Ascending aorta (tissue), 2 donors: ENCODE measurements around the gene PRICKLE3. TPM values are rescaled to one million over a fixed set of nuclear protein-coding genes. Genes with fewer than 3 reads are reported as not detected.

Experiments
- DNase-seq, 2 donors: peaks; one replicate each; pipeline ENCODE4 v3.0.0-alpha.2; 2019; ENCODE audit warnings: low spot score in 2 of 2
- H3K27ac ChIP-seq, 2 donors: fragments of 200-600 bp; sonication (generic); one replicate each; pipeline ENCODE4 v1.5.1; 2016 to 2017; ENCODE audit warnings: mild to moderate bottlenecking in 1 of 2
- H3K27me3 ChIP-seq: fragments of 200-600 bp; sonication (generic); one replicate; pipeline ENCODE4 v1.5.1; 2017
- H3K36me3 ChIP-seq, 2 donors: fragments of 200-600 bp; sonication (generic); one replicate each; pipeline ENCODE4 v1.5.1; 2016
- H3K4me1 ChIP-seq, 2 donors: fragments of 200-600 bp; sonication (generic); one replicate each; pipeline ENCODE4 v1.5.1; 2016 to 2017; ENCODE audit warnings: mild to moderate bottlenecking in 1 of 2
- H3K4me3 ChIP-seq, 2 donors: fragments of 200-600 bp; sonication (generic); one replicate each; pipeline ENCODE4 v1.5.1; 2016 to 2017; ENCODE audit warnings: mild to moderate bottlenecking in 1 of 2
- H3K9me3 ChIP-seq, 2 donors: fragments of 200-600 bp; sonication (generic); one replicate each; pipeline ENCODE4 v1.5.1; 2016
- intact Hi-C: fragments of 100-400 bp; cut with DNase I; formaldehyde crosslinking; loops from one replicate; pipeline ENCODE4 v1.15.1; 2023
- total RNA-seq: library from RNA; depleted of rRNA; stranded (reverse); fragments of >200 nt; gene quantifications from one replicate; pipeline ENCODE4 v1.1.0, GENCODE V29; 2016
- TF ChIP-seq, protein P1 (sequence below), 3 experiments: fragments of 200-600 bp in 2 of 3; fragments of 450-650 bp in 1 of 3; sonication (generic) in 2 of 3; IDR thresholded peaks; one replicate each; pipeline ENCODE4 v1.5.1; 2016 to 2019; ENCODE audit warnings: antibody characterized with exemption in 3 of 3, mild to moderate bottlenecking in 1 of 3, moderate library complexity in 1 of 3

Gene PRICKLE3
- total RNA-seq, 1 donor from 2014 or later: 25.3 TPM

DNA sequence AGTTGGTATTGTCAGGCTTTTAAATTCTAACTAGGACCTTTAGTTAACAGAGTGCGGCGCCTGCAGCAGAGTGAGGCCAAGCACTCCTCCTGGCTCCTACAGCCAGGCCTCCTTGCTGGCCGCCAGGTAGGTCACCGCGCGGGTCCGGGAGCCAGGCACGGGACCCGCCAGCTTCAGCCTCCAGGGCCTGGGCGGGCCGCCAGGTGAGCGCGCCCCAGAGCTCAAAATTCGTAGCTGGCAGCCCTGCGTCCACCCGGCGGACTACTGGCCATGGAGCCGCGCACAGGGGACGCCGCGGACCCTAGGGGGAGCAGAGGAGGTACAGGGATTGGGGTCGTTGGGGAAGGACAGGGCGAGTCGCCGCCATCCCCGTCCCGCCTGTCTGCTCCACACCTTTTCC is 23.6 kb downstream of the PRICKLE3 start, which contains the start of gene MAGIX:
TSS of gene MAGIX (plus strand) at position 139 of the 400 bp plus-strand sequence. CDS start at position 271, 132 bp downstream.
- TF ChIP-seq, protein P1, sequence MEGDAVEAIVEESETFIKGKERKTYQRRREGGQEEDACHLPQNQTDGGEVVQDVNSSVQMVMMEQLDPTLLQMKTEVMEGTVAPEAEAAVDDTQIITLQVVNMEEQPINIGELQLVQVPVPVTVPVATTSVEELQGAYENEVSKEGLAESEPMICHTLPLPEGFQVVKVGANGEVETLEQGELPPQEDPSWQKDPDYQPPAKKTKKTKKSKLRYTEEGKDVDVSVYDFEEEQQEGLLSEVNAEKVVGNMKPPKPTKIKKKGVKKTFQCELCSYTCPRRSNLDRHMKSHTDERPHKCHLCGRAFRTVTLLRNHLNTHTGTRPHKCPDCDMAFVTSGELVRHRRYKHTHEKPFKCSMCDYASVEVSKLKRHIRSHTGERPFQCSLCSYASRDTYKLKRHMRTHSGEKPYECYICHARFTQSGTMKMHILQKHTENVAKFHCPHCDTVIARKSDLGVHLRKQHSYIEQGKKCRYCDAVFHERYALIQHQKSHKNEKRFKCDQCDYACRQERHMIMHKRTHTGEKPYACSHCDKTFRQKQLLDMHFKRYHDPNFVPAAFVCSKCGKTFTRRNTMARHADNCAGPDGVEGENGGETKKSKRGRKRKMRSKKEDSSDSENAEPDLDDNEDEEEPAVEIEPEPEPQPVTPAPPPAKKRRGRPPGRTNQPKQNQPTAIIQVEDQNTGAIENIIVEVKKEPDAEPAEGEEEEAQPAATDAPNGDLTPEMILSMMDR (IDR thresholded peaks at IDR 0.05): no peak
- no peaks in the 10 kb centered on the region for H3K27me3 ChIP-seq
- no peaks in the 10 kb centered on the region for H3K4me1 ChIP-seq
- H3K36me3 ChIP-seq: no peaks in the 10 kb centered on the region
- peak within 1 kb of the TSS; percentile 88 to 91 for H3K27ac ChIP-seq
- no peaks in the 10 kb centered on the region for H3K9me3 ChIP-seq
- intact Hi-C loops: loop anchor here (2.0 to 10.0 kb wide), 2 partner anchors 106 to 248 kb away; partner anchors contain the start of genes PIM2, PPP1R3F and SLC35A2
- DNase-seq: no peak
- peak within 1 kb of the TSS; percentile 30 to 64 for H3K4me3 ChIP-seq

DNA sequence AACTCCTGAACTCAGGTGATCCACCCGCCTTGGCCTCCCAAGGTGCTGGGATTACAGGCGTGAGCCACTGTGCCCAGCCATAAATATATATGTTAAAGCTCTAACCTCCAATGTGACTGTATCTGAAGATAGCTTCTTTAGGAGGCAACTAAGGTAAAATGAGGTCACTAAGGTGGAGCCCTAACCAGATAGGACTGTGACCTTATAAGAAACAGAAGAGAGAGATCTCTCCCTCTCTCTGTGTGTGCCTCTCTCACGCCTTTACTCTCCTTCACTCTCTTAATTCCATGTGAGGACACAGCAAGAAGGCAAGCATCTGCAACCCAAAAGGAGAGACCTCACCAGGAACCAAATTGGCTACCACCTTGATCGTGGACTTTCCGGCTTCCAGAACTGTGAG is 24.5 kb downstream of the PRICKLE3 start:
- Histone ChIP-seq H3K9me3 (no peaks in the 10 kb centered on the region), H3K4me3 (no peak overlapping the region), H3K4me1 (no peaks in the 10 kb centered on the region), H3K36me3 (no peaks in the 10 kb centered on the region), H3K27me3 (no peaks in the 10 kb centered on the region), H3K27ac (no peak overlapping the region)
- DNase-seq: no peak
- intact Hi-C loops: loop anchor here (2.0 to 10.0 kb wide), 2 partner anchors 107 to 247 kb away; partner anchors contain the start of genes PIM2, PPP1R3F and SLC35A2
- TF ChIP-seq, protein P1 (IDR thresholded peaks at IDR 0.05): no peak

DNA sequence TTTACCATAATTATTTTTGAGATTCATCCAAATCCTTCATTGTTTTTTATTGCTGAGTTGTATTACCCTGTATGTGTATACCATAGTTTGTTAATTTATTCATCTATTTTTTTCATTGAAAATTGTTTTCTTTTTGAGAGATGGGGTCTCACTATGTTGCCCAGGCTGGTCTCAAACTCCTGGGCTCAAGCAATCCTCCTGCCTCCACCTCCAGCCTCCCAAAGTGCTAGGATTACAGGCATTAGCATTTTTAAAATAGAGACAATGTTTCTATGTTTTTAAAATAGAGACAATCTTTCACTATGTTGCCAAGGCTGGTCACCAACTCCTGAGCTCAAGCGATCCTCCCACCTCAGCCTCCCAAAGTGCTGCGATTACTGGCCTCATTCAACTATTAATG is 25.3 kb downstream of the PRICKLE3 start:
- no peaks in the 10 kb centered on the region for H3K9me3 ChIP-seq
- no peaks in the 10 kb centered on the region for H3K4me1 ChIP-seq
- H3K4me3 ChIP-seq: no peak overlapping the region
- no peaks in the 10 kb centered on the region for H3K36me3 ChIP-seq
- intact Hi-C loops: loop anchor here (10.0 kb wide), 1 partner anchor 246 kb away; the partner anchor contains the start of genes PIM2 and SLC35A2
- H3K27ac ChIP-seq: no peak overlapping the region
- H3K27me3 ChIP-seq: no peaks in the 10 kb centered on the region
- TF ChIP-seq, protein P1 (IDR thresholded peaks at IDR 0.05): no peak
- no peak for DNase-seq

DNA sequence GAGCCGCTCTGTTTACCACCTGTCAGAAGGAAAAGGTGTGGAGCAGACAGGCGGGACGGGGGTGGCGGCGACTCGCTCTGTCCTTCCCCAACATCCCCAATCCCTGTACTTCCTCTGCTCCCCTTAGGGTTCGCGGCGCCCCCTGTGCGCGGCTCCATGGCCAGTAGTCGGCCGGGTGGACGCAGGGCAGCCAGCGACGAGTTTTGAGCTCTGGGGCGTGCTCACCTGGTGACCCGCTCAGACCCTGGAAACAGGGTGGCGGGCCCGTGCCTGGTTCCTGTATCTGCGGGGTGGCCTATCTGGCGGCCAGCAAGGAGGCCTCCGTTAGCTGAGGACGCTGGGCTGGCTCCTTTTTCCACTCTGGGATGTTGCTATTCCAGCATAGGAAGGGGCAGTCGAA is 29.0 kb downstream of the PRICKLE3 start:
- no peak for DNase-seq
- Histone ChIP-seq H3K9me3 (no peaks in the 10 kb centered on the region), H3K36me3 (no peaks in the 10 kb centered on the region), H3K27me3 (no peaks in the 10 kb centered on the region), H3K4me3 (no peak overlapping the region), H3K4me1 (no peaks in the 10 kb centered on the region), H3K27ac (no peak overlapping the region)
- intact Hi-C loops: loop anchor here (5.0 kb wide), 2 partner anchors 35 to 115 kb away; partner anchors contain the start of genes GPKOW and TFE3
- TF ChIP-seq, protein P1 (IDR thresholded peaks at IDR 0.05): no peak

DNA sequence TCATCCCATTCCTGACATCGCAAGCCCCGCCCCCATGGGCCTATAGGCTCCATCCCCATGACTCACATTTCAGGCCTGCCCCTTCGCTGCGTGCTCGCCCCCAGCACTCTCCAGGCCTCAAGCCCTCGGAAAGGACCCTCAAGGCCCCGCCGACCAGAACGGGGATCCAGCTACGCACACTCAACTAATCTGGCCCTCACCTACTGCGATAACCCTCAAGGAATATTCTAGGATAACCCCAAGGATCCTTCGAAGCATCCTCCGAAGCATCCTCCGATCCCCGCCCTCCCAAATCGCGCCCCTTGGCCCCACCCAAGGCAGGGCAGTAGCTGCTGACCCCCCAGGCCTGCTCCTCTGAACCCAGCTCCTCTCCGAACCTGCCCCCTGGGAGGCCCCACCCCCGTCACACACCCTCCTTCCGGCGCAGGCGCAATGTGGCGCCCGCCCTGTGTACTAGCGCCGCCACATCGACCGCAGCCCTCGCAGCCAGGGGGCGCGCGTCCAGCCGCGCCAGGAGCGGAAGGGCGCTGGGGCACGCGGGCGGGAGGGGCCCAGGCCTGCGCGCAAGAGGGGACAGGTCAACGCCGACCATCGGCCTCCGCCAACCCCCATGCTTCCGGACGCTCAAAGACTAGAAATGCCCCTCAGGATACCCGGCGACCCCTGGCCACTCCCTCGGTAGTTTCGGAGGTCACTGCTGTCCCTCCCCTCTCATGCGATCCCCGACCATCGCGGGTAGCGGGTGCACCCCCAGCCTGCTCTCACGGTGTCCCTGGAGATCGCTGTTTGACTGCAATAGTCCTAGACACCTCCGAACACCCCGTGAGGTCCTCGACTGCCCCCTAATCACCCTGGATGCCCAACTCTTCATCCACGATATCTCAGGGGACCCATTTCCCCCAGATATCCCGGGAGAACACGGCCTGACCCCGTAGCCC is 30.0 kb downstream of the PRICKLE3 start:
- DNase-seq: peak; percentile 76 to 93
- Histone ChIP-seq H3K4me1 (no peaks in the 10 kb centered on the region), H3K36me3 (no peaks in the 10 kb centered on the region), H3K27ac (peak overlapping the region; percentile 95 to 97), H3K4me3 (peak overlapping the region; percentile 50 to 65), H3K27me3 (no peaks in the 10 kb centered on the region), H3K9me3 (no peaks in the 10 kb centered on the region)
- intact Hi-C loops: loop anchor here (1.0 to 5.0 kb wide), 5 partner anchors 11 to 114 kb away; partner anchors contain the start of genes GPKOW, PPP1R3F, PRICKLE3 and TFE3
- TF ChIP-seq, protein P1 (IDR thresholded peaks at IDR 0.05): peak; percentile 58 to 79 (median 74)
